HepG2 (cell line): ENCODE results near the gene ZSWIM6. TPM values are rescaled to one million over a fixed set of nuclear protein-coding genes. Genes with fewer than 3 reads are reported as not detected.

Source experiments
- ADNP ChIP-seq: sonication (generic); formaldehyde crosslinking; IDR thresholded peaks from 2 replicates; pipeline ENCODE4 v1.4.0; 2020; ENCODE audit warnings: missing genetic modification reagents
- CREB3 ChIP-seq: sonication (generic); formaldehyde crosslinking; IDR thresholded peaks from 2 replicates; pipeline ENCODE4 v1.5.0; 2020; ENCODE audit warnings: missing genetic modification reagents
- DDIT3 ChIP-seq: sonication (generic); formaldehyde crosslinking; IDR thresholded peaks from 2 replicates; pipeline ENCODE4 v1.4.0; 2020; ENCODE audit warnings: mild to moderate bottlenecking, missing genetic modification reagents
- GPN1 ChIP-seq: sonication (generic); formaldehyde crosslinking; IDR thresholded peaks from 2 replicates; pipeline ENCODE4 v1.5.1; 2020; ENCODE audit warnings: missing genetic modification reagents, borderline replicate concordance
- HDAC1 ChIP-seq: sonication (generic); formaldehyde crosslinking; IDR thresholded peaks from 2 replicates; pipeline ENCODE4 v1.5.1; 2020; ENCODE audit warnings: mild to moderate bottlenecking, missing genetic modification reagents
- KLF13 ChIP-seq: sonication (generic); formaldehyde crosslinking; IDR thresholded peaks from 2 replicates; pipeline ENCODE4 v1.4.0; 2020; ENCODE audit warnings: mild to moderate bottlenecking, missing genetic modification reagents
- NFAT5 ChIP-seq: sonication (generic); formaldehyde crosslinking; IDR thresholded peaks from 2 replicates; pipeline ENCODE4 v1.4.0; 2020; ENCODE audit warnings: missing genetic modification reagents
- NR2F1 ChIP-seq, 2 experiments: fragments of 450-650 bp in 1 of 2; formaldehyde crosslinking in 1 of 2; IDR thresholded peaks; 2 replicates each; pipeline versions ENCODE4 v1.5.0 to v1.6.1; 2016 to 2020; ENCODE audit warnings: mild to moderate bottlenecking in 1 of 2, missing compliant biosample characterization in 1 of 2, missing genetic modification reagents in 1 of 2, moderate library complexity in 1 of 2
- PCBP1 ChIP-seq: fragments of 200-400 bp; formaldehyde crosslinking; IDR thresholded peaks from 2 replicates; pipeline ENCODE4 v1.6.1; 2017; ENCODE audit warnings: mild to moderate bottlenecking, low read depth, low read length, borderline replicate concordance
- REPIN1 ChIP-seq: sonication (generic); formaldehyde crosslinking; IDR thresholded peaks from 2 replicates; pipeline ENCODE4 v1.8.0; 2022; ENCODE audit warnings: missing genetic modification reagents, low read depth, mild to moderate bottlenecking, borderline replicate concordance
- SCMH1 ChIP-seq: sonication (generic); formaldehyde crosslinking; IDR thresholded peaks from 2 replicates; pipeline ENCODE4 v1.9.0; 2021; ENCODE audit warnings: missing genetic modification reagents, mild to moderate bottlenecking, borderline replicate concordance
- SNAPC2 ChIP-seq: sonication (generic); formaldehyde crosslinking; IDR thresholded peaks from 2 replicates; pipeline ENCODE4 v1.8.1; 2022; ENCODE audit warnings: mild to moderate bottlenecking, missing genetic modification reagents
- TGIF2 ChIP-seq: IDR thresholded peaks from 2 replicates; pipeline ENCODE4 v1.6.1; 2016; ENCODE audit warnings: control low read depth, missing compliant biosample characterization
- ZNF10 ChIP-seq: sonication (generic); formaldehyde crosslinking; IDR thresholded peaks from 2 replicates; pipeline ENCODE4 v1.4.0; 2020; ENCODE audit warnings: mild to moderate bottlenecking, low read depth, missing genetic modification reagents, borderline replicate concordance
- ZNF264 ChIP-seq: sonication (generic); formaldehyde crosslinking; IDR thresholded peaks from 2 replicates; pipeline ENCODE4 v1.4.0; 2020; ENCODE audit warnings: missing genetic modification reagents
- ZNF431 ChIP-seq: sonication (generic); formaldehyde crosslinking; IDR thresholded peaks from 2 replicates; pipeline ENCODE4 v1.9.0; 2022; ENCODE audit warnings: missing genetic modification reagents, low read depth, mild to moderate bottlenecking, borderline replicate concordance
- ZNF687 ChIP-seq: sonication (generic); formaldehyde crosslinking; IDR thresholded peaks from 2 replicates; pipeline ENCODE4 v1.5.1; 2020; ENCODE audit warnings: mild to moderate bottlenecking, missing genetic modification reagents, moderate library complexity
- ZNF761 ChIP-seq: sonication (generic); formaldehyde crosslinking; conservative IDR thresholded peaks from 2 replicates; pipeline ENCODE4 v1.4.0; 2020; ENCODE audit warnings: mild to moderate bottlenecking, missing genetic modification reagents
- polyA plus RNA-seq, 8 experiments: library from polyadenylated mRNA; depleted of rRNA in 3 of 8; stranded (reverse) in 7 of 8; unstranded in 1 of 8; fragments of >200 nt; fragmentation: Illumina TruSeq in 4 of 8; extraction: Trizol in 4 of 8; gene quantifications; 2 replicates each; pipeline versions ENCODE4 v1.2.1 to v1.2.3, GENCODE V29; 2011 to 2016; ENCODE audit warnings: low read depth in 4 of 8, missing spikeins in 1 of 8, mixed read lengths in 1 of 8; ENCODE audit not compliant: insufficient read depth in 1 of 8
- total RNA-seq, 5 experiments: library from RNA; depleted of rRNA; stranded (reverse); fragments of >200 nt; fragmentation: Illumina TruSeq; extraction: Trizol; gene quantifications; 2 replicates each; pipeline ENCODE4 v1.2.3, GENCODE V29; 2016; ENCODE audit warnings: low read depth in 1 of 5

Gene ZSWIM6
- total and polyA plus RNA-seq, 2 of the 13 experiments (the other 11 are each of a cell fraction or from before 2014, with no cell fraction given): 0.82 to 1.9 TPM

GRCh38 chr5:61301341-61302199 is 30.5 kb upstream of the ZSWIM6 start (continued):
- TF ChIP-seq SNAPC2 (CRISPR knock-in tag) (no peak), ZNF431 (CRISPR knock-in tag) (peak; percentile 72; the same call in 1 of the 2 replicates), ZNF761 (CRISPR knock-in tag) (0 out of 2 replicates have a peak, but pooled peaks have one; percentile 46), PCBP1 (no peak), ADNP (CRISPR knock-in tag) (no peak), GPN1 (CRISPR knock-in tag) (no peak), DDIT3 (CRISPR knock-in tag) (no peak), ZNF264 (CRISPR knock-in tag) (peak; percentile 87; the same call in 1 of the 2 replicates), TGIF2 (CRISPR knock-in tag) (peak; percentile 72; the same call in 1 of the 2 replicates), CREB3 (CRISPR knock-in tag) (no peak), SCMH1 (no peak), REPIN1 (CRISPR knock-in tag) (peak; percentile 63), NR2F1 (CRISPR knock-in tag; IDR thresholded peaks at IDR 0.05) (no peak), NFAT5 (CRISPR knock-in tag) (no peak), ZNF687 (peak; percentile 56), ZNF10 (no peak), HDAC1 (CRISPR knock-in tag) (peak; percentile 63), KLF13 (CRISPR knock-in tag) (no peak)
